DOHH2 (cell line): ENCODE results near the gene TNRC6A.
"Not testable (repeated sequence)": the region's sequence is repeated elsewhere in the genome, so short reads cannot be mapped to it uniquely, and the experiment has no call there.

Experiments
- H3F3A ChIP-seq: fragments of 200-600 bp; sonication (generic), shearing (Covaris generic); 2 replicates; pipeline ENCODE4 v1.6.0; 2016; ENCODE audit warnings: antibody characterized with exemption, mild to moderate bottlenecking; ENCODE audit not compliant: control insufficient read depth, insufficient read depth
- H3K27ac ChIP-seq: fragments of 200-600 bp; sonication (generic); 2 replicates; pipeline ENCODE4 v1.5.1; 2014; ENCODE audit warnings: low read depth, mild to moderate bottlenecking, low read length, moderate library complexity
- H3K27me3 ChIP-seq: fragments of 200-600 bp; sonication (generic); 2 replicates; pipeline ENCODE4 v1.6.1; 2014; ENCODE audit warnings: mild to moderate bottlenecking, low read length, mixed read lengths; ENCODE audit not compliant: control insufficient read depth
- H3K36me3 ChIP-seq: fragments of 200-600 bp; sonication (generic); 2 replicates; pipeline ENCODE4 v1.6.1; 2014; ENCODE audit warnings: mild to moderate bottlenecking, low read length, moderate library complexity, mixed read lengths; ENCODE audit not compliant: control insufficient read depth
- H3K4me1 ChIP-seq: fragments of 200-600 bp; sonication (generic); 2 replicates; pipeline ENCODE4 v1.6.1; 2014; ENCODE audit warnings: mild to moderate bottlenecking, low read length, mixed read lengths; ENCODE audit not compliant: control insufficient read depth
- H3K4me2 ChIP-seq: fragments of 200-600 bp; sonication (generic); 2 replicates; pipeline ENCODE4 v1.6.0; 2014; ENCODE audit warnings: mild to moderate bottlenecking, low read length, moderate library complexity
- H3K4me3 ChIP-seq: fragments of 200-600 bp; sonication (generic); 2 replicates; pipeline ENCODE4 v1.5.1; 2014; ENCODE audit warnings: mild to moderate bottlenecking, low read length, mixed read lengths
- H3K79me2 ChIP-seq: fragments of 200-600 bp; sonication (generic); 2 replicates; pipeline ENCODE4 v1.6.1; 2014; ENCODE audit warnings: mild to moderate bottlenecking, low read length, mixed read lengths; ENCODE audit not compliant: control insufficient read depth
- H3K9me2 ChIP-seq: fragments of 200-600 bp; sonication (generic); replicated peaks from 2 replicates; pipeline ENCODE4 v1.6.1; 2014; ENCODE audit warnings: mild to moderate bottlenecking, low read length, mixed read lengths; ENCODE audit not compliant: control insufficient read depth
- H3K9me3 ChIP-seq: fragments of 200-600 bp; sonication (generic); 2 replicates; pipeline ENCODE4 v1.6.1; 2014; ENCODE audit warnings: antibody characterized with exemption, low read length, mixed read lengths; ENCODE audit not compliant: control insufficient read depth, insufficient read depth
- H4K20me1 ChIP-seq: fragments of 200-600 bp; sonication (generic); 2 replicates; pipeline ENCODE4 v1.6.0; 2014; ENCODE audit warnings: low read depth, mild to moderate bottlenecking, antibody characterized with exemption, low read length, moderate library complexity; ENCODE audit not compliant: control insufficient read depth, insufficient read depth
- EZH2phosphoT487 ChIP-seq: fragments of 200-600 bp; sonication (generic); IDR thresholded peaks from 2 replicates; pipeline ENCODE4 v1.6.1; 2017; ENCODE audit warnings: borderline replicate concordance, mild to moderate bottlenecking, antibody characterized with exemption, low read length, moderate library complexity, mixed read lengths
- TF ChIP-seq, protein P1 (sequence below): fragments of 200-600 bp; sonication (generic); IDR thresholded peaks from one replicate; pipeline ENCODE4 v1.5.1; 2014; ENCODE audit warnings: antibody characterized with exemption, mild to moderate bottlenecking, low read depth, low read length; ENCODE audit not compliant: poor library complexity, severe bottlenecking

Gene TNRC6A

DNA sequence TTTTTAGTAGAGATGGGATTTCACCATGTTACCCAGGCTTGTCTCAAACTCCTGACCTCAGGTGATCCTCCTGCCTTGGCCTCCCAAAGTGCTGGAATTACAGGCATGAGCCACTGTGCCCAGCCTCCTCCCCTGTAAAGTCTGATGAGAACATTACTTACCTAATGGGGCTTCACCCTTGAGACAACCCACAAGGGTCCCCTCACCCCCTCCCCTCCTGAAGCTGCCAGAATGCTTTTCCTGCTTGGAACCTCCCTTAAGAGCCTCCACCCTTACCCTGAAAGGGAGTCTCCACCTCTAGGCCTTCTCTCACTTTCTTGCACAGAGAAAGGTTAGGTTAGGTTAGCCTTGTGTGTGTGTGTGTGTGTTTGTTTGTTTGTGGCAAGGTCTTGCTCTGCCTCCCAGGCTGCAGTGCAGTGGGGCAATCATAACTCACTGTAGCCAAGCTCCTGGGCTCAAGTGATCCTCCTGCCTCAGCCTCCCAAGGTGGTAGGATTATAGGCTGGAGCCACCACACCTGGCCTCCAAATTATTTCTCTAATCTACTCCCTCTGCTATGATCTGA lies 125.2 kb downstream of the TNRC6A start:
- Histone ChIP-seq H3K4me3 (no peak overlapping the region), H3K9me3 (no peaks in the 10 kb centered on the region), H3K4me2 (no peak overlapping the region), H3K79me2 (no peaks in the 10 kb centered on the region), H3K4me1 (no peaks in the 10 kb centered on the region), H4K20me1 (no peaks in the 10 kb centered on the region), H3K27ac (no peak overlapping the region), H3K9me2 (no peaks in the 10 kb centered on the region), H3F3A (no peaks in the 10 kb centered on the region), H3K27me3 (no peaks in the 10 kb centered on the region), H3K36me3 (no peaks in the 10 kb centered on the region)
- no peak for TF ChIP-seq EZH2phosphoT487
- TF ChIP-seq, protein P1, sequence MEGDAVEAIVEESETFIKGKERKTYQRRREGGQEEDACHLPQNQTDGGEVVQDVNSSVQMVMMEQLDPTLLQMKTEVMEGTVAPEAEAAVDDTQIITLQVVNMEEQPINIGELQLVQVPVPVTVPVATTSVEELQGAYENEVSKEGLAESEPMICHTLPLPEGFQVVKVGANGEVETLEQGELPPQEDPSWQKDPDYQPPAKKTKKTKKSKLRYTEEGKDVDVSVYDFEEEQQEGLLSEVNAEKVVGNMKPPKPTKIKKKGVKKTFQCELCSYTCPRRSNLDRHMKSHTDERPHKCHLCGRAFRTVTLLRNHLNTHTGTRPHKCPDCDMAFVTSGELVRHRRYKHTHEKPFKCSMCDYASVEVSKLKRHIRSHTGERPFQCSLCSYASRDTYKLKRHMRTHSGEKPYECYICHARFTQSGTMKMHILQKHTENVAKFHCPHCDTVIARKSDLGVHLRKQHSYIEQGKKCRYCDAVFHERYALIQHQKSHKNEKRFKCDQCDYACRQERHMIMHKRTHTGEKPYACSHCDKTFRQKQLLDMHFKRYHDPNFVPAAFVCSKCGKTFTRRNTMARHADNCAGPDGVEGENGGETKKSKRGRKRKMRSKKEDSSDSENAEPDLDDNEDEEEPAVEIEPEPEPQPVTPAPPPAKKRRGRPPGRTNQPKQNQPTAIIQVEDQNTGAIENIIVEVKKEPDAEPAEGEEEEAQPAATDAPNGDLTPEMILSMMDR = no peak

DNA sequence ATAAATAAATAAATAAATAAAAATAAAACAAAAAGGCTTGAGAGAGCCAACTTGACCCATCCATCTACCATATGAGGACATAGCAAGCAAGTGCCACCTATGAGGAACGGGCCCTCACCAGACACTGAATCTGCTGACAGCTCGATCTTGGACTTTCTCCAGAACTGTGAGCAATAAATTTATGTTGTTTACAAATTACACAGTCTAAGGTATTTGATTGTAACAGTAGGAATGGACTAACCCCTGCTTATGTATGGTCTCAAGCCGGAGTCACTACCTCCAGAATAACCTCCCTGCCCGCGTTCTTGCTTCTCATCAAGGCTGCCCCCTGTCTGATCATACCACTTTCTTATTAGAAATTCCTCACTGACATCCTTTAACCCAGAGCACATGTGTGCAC lies 126.2 kb downstream of the TNRC6A start:
- H3K79me2 ChIP-seq = no peaks in the 10 kb centered on the region
- no peaks in the 10 kb centered on the region for H3K4me1 ChIP-seq
- H3F3A ChIP-seq = no peaks in the 10 kb centered on the region
- TF ChIP-seq, protein P1 = no peak
- TF ChIP-seq EZH2phosphoT487 = no peak
- no peaks in the 10 kb centered on the region for H3K27me3 ChIP-seq
- no peak overlapping the region for H3K27ac ChIP-seq
- no peak overlapping the region for H3K4me3 ChIP-seq
- no peaks in the 10 kb centered on the region for H4K20me1 ChIP-seq
- H3K36me3 ChIP-seq = no peaks in the 10 kb centered on the region
- H3K4me2 ChIP-seq = no peak overlapping the region
- no peaks in the 10 kb centered on the region for H3K9me3 ChIP-seq
- H3K9me2 ChIP-seq = no peaks in the 10 kb centered on the region

DNA sequence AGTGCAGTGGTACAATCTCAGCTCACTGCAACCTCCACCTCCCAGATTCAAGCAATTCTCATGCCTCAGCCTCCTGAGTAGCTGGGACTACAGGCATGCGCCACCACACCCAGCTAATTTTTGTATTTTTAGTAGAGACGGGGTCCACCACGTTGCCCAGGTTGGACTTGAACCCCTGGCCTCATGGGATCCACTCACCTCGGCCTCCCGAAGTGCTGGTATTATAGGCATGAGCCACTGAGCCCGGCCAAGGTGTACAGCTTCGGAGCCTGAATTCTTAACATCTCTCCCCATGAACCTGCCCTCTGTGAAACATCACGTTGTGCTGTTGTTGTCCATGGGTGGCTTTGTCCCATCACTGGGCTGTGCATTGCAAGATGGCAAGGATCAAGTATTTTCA lies 127.4 kb downstream of the TNRC6A start:
- H3K79me2 ChIP-seq, H3K27ac ChIP-seq, H3K27me3 ChIP-seq, H3K9me3 ChIP-seq, H3F3A ChIP-seq, H3K9me2 ChIP-seq, H3K36me3 ChIP-seq, H3K4me1 ChIP-seq, H3K4me3 ChIP-seq, H3K4me2 ChIP-seq, H4K20me1 ChIP-seq: not testable (repeated sequence)

DNA sequence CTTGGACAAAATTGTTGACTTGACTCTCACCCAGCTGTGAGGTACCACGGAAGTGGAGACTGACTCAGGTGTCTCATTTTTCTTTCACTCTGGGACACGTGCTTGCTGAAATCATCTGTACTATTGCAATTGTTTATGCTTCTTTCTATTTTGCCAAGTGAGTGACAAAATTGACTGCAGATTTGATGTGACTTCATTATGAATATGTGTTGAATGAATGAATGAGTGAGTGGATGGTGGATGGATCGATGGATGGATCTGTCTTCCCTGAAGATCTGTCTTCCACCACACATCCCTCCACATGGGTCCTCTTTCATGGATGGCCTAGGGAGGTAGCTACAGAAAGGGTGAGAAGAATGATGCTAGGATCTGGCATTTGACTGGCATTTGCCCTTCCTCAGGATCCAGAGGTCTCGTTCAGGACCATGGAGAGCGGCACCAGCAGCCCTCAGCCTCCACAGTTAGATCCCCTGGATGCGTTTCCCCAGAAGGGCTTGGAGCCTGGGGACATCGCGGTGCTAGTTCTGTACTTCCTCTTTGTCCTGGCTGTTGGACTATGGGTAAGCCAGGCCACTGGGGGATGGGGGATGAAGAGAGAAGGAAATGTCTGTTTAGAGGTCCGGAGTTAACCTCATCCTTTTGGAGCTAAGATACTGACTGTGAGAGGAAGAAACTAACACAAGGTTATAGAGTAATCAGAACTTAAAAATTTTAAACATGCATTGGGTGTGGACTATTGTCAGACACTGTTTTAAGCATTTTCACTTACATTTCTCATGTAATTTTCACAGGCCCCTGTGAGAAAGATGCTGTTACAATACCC lies 129.0 kb downstream of the TNRC6A start:
- Histone ChIP-seq H3K27ac (no peak overlapping the region), H4K20me1 (no peaks in the 10 kb centered on the region), H3K4me1 (no peaks in the 10 kb centered on the region), H3K36me3 (no peaks in the 10 kb centered on the region), H3K79me2 (no peaks in the 10 kb centered on the region), H3F3A (no peaks in the 10 kb centered on the region), H3K4me3 (no peak overlapping the region), H3K27me3 (no peaks in the 10 kb centered on the region), H3K9me2 (no peaks in the 10 kb centered on the region), H3K4me2 (no peak overlapping the region), H3K9me3 (no peaks in the 10 kb centered on the region)
- TF ChIP-seq, protein P1 = no peak
- TF ChIP-seq EZH2phosphoT487 = no peak
